Measurements from ENCODE around the gene RPS14.

The RPS14 gene

GRCh38 chr5:150402229-150402773, 47.2 kb downstream of the RPS14 start:
- CTCF ChIA-PET, result interaction anchor here (1.2 to 14.3 kb wide), 2 partner anchors 33 to 143 kb away, joined by 3 to 222 read pairs; no protein-coding TSS in a partner anchor
- POLR2A ChIA-PET, result interaction anchor here (0.7 to 3.0 kb wide), 3 partner anchors 8 to 34 kb away, joined by 3 to 25 read pairs (median 3); partner anchors contain the start of gene CD74
- no peak for DNase-seq (ENCODE audit: extremely low spot score)
- no peak for TF ChIP-seq CTCF (IDR thresholded peaks at IDR 0.05; ENCODE audit: control extremely low read depth, extremely low read depth, low read depth, missing control alignments)

GRCh38 chr5:150401376-150402228, 47.9 kb downstream of the RPS14 start:
- no peak for DNase-seq (ENCODE audit: extremely low spot score)
- TF ChIP-seq CTCF (IDR thresholded peaks at IDR 0.05; ENCODE audit: control extremely low read depth, extremely low read depth, low read depth, missing control alignments), result no peak
- CTCF ChIA-PET, result interaction anchor here (1.2 to 14.3 kb wide), 3 partner anchors 9 to 143 kb away, joined by 3 to 222 read pairs (median 29); no protein-coding TSS in a partner anchor
- POLR2A ChIA-PET, result interaction anchor here (0.6 to 5.6 kb wide), 7 partner anchors 9 to 491 kb away, joined by 3 to 63 read pairs (median 4); partner anchors contain the start of gene CD74

- no peak for DNase-seq (ENCODE audit: extremely low spot score)
- ChIA-PET CTCF (interaction anchor here (1.2 to 14.3 kb wide), 5 partner anchors 9 to 144 kb away, joined by 3 to 222 read pairs (median 22); partner anchors contain the start of gene CD74), POLR2A (interaction anchor here (0.6 to 5.6 kb wide), 7 partner anchors 9 to 491 kb away, joined by 3 to 63 read pairs (median 4); partner anchors contain the start of gene CD74)
- TF ChIP-seq CTCF (IDR thresholded peaks at IDR 0.05; ENCODE audit: control extremely low read depth, extremely low read depth, low read depth, missing control alignments), result no peak
Observed at GRCh38 chr5:150401076-150401375, 48.5 kb downstream of the RPS14 start.

GRCh38 chr5:150400316-150401075, 49.0 kb downstream of the RPS14 start:
- DNase-seq (ENCODE audit: extremely low spot score), result no peak
- CTCF ChIA-PET, result interaction anchor here (3.5 to 14.3 kb wide), 4 partner anchors 10 to 35 kb away, joined by 19 to 222 read pairs (median 26); partner anchors contain the start of gene CD74
- TF ChIP-seq CTCF (IDR thresholded peaks at IDR 0.05; ENCODE audit: control extremely low read depth, extremely low read depth, low read depth, missing control alignments), result no peak
- POLR2A ChIA-PET, result interaction anchor here (0.6 to 5.6 kb wide), 8 partner anchors 8 to 490 kb away, joined by 3 to 63 read pairs (median 4); partner anchors contain the start of gene CD74

- no peak for DNase-seq (ENCODE audit: extremely low spot score)
- ChIA-PET POLR2A (interaction anchor here (0.9 to 5.6 kb wide), 10 partner anchors 7 to 154 kb away, joined by 3 to 63 read pairs (median 6); partner anchors contain the start of gene CD74), CTCF (interaction anchor here (0.9 to 14.3 kb wide), 17 partner anchors 7 to 160 kb away, joined by 3 to 222 read pairs (median 7); partner anchors contain the start of genes CD74 and RPS14)
- TF ChIP-seq CTCF (IDR thresholded peaks at IDR 0.05; ENCODE audit: control extremely low read depth, extremely low read depth, low read depth, missing control alignments), result no peak
Observed at GRCh38 chr5:150399524-150400211, 49.9 kb downstream of the RPS14 start.
